PFSK-1 (cell line): Measurements from ENCODE around the gene WDPCP.

Experiments
- POLR2AphosphoS5 ChIP-seq: IDR thresholded peaks from 2 replicates; pipeline ENCODE4 v1.6.1; 2012; ENCODE audit warnings: low read depth, mild to moderate bottlenecking, control low read depth, low read length, moderate library complexity
- REST ChIP-seq, 2 experiments: IDR thresholded peaks; 2 replicates each; pipeline versions ENCODE4 v1.6.1 to v1.8.0; 2011 to 2012; ENCODE audit warnings: low read depth in 2 of 2, low read length in 2 of 2, control low read depth in 1 of 2, inconsistent platforms in 1 of 2, mild to moderate bottlenecking in 1 of 2, moderate library complexity in 1 of 2; ENCODE audit not compliant: insufficient read depth in 1 of 2
- TAF1 ChIP-seq: IDR thresholded peaks from 2 replicates; pipeline ENCODE4 v1.6.1; 2012; ENCODE audit warnings: low read length, control low read depth, borderline replicate concordance; ENCODE audit not compliant: insufficient read depth

GRCh38 chr2:63424329-63425078 lies 163.8 kb downstream of the WDPCP start:
- TF ChIP-seq REST (IDR thresholded peaks at IDR 0.05; ENCODE audit: insufficient read depth in 1 of 2, low read depth in 2 of 2, low read length in 2 of 2) (no peak), POLR2AphosphoS5 (no peak), TAF1 (no peak)
